ENCODE measurements around the gene TNFRSF8. TPM values are rescaled to one million over a fixed set of nuclear protein-coding genes. Genes with fewer than 3 reads are reported as not detected.

TNFRSF8 gene
- polyA plus RNA-seq, 1 of the 3 experiments (the other 2 are of a cell fraction), result 0.07 TPM

GRCh38 chr1:12076425-12077005 is 13.4 kb downstream of the TNFRSF8 start:
- no peaks in the 10 kb centered on the region for H3K9me2 ChIP-seq
- no peaks in the 10 kb centered on the region for H3F3A ChIP-seq (replicated peaks; ENCODE audit: insufficient read depth)
- no peak overlapping the region for H3K4me2 ChIP-seq
- no peaks in the 10 kb centered on the region for H3K4me1 ChIP-seq (ENCODE audit: control insufficient read depth in 1 of 2, insufficient read depth in 2 of 2, low read depth in 1 of 2, low read length in 1 of 2)
- 77% methylated on average over 9 of the region's 9 CpGs for WGBS (ENCODE audit: low lambda C conversion rate)
- CTCF ChIA-PET, result no interaction called here
- no peak for TF ChIP-seq MEF2A (IDR thresholded peaks at IDR 0.05; ENCODE audit: borderline replicate concordance, low read depth)
- TF ChIP-seq FOSL2 (IDR thresholded peaks at IDR 0.05; ENCODE audit: borderline replicate concordance, low read depth), result no peak
- no peak for TF ChIP-seq PBX3 (IDR thresholded peaks at IDR 0.05)
- TF ChIP-seq, protein P1, sequence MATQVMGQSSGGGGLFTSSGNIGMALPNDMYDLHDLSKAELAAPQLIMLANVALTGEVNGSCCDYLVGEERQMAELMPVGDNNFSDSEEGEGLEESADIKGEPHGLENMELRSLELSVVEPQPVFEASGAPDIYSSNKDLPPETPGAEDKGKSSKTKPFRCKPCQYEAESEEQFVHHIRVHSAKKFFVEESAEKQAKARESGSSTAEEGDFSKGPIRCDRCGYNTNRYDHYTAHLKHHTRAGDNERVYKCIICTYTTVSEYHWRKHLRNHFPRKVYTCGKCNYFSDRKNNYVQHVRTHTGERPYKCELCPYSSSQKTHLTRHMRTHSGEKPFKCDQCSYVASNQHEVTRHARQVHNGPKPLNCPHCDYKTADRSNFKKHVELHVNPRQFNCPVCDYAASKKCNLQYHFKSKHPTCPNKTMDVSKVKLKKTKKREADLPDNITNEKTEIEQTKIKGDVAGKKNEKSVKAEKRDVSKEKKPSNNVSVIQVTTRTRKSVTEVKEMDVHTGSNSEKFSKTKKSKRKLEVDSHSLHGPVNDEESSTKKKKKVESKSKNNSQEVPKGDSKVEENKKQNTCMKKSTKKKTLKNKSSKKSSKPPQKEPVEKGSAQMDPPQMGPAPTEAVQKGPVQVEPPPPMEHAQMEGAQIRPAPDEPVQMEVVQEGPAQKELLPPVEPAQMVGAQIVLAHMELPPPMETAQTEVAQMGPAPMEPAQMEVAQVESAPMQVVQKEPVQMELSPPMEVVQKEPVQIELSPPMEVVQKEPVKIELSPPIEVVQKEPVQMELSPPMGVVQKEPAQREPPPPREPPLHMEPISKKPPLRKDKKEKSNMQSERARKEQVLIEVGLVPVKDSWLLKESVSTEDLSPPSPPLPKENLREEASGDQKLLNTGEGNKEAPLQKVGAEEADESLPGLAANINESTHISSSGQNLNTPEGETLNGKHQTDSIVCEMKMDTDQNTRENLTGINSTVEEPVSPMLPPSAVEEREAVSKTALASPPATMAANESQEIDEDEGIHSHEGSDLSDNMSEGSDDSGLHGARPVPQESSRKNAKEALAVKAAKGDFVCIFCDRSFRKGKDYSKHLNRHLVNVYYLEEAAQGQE (IDR thresholded peaks at IDR 0.05; ENCODE audit: low read depth, low read length), result no peak
- no peak for TF ChIP-seq NRF1 (IDR thresholded peaks at IDR 0.05; ENCODE audit: low read depth, low read length)
- no peak for TF ChIP-seq GATA2 (CRISPR knock-in tag; IDR thresholded peaks at IDR 0.05)
- no peak for TF ChIP-seq RFX5 (IDR thresholded peaks at IDR 0.05; ENCODE audit: low read length)
- TF ChIP-seq, protein P2, sequence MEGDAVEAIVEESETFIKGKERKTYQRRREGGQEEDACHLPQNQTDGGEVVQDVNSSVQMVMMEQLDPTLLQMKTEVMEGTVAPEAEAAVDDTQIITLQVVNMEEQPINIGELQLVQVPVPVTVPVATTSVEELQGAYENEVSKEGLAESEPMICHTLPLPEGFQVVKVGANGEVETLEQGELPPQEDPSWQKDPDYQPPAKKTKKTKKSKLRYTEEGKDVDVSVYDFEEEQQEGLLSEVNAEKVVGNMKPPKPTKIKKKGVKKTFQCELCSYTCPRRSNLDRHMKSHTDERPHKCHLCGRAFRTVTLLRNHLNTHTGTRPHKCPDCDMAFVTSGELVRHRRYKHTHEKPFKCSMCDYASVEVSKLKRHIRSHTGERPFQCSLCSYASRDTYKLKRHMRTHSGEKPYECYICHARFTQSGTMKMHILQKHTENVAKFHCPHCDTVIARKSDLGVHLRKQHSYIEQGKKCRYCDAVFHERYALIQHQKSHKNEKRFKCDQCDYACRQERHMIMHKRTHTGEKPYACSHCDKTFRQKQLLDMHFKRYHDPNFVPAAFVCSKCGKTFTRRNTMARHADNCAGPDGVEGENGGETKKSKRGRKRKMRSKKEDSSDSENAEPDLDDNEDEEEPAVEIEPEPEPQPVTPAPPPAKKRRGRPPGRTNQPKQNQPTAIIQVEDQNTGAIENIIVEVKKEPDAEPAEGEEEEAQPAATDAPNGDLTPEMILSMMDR (IDR thresholded peaks at IDR 0.05), result no peak
- TF ChIP-seq POLR2AphosphoS5 (IDR thresholded peaks at IDR 0.05; ENCODE audit: low read depth, low read length), result no peak
- no peaks in the 10 kb centered on the region for H4K20me1 ChIP-seq (ENCODE audit: insufficient read depth)
- H3K9me3 ChIP-seq, result no peaks in the 10 kb centered on the region
- no peaks in the 10 kb centered on the region for H3K36me3 ChIP-seq (replicated peaks in 1 of 2; ENCODE audit: control insufficient read depth in 1 of 2, insufficient read depth in 2 of 2, low read length in 1 of 2)
- DNase-seq, result no peak
- no peaks in the 10 kb centered on the region for H3K79me2 ChIP-seq (ENCODE audit: insufficient read depth)
- no peak overlapping the region for H2AFZ ChIP-seq (ENCODE audit: low read depth)
- H3K27me3 ChIP-seq (ENCODE audit: insufficient read depth), result no peaks in the 10 kb centered on the region
- POLR2A ChIA-PET, result no interaction called here
- no peak overlapping the region for H3K27ac ChIP-seq (ENCODE audit: low read depth in 2 of 2, low read length in 1 of 2)
- H3K4me3 ChIP-seq (ENCODE audit: low read depth in 2 of 2, low read length in 1 of 2), result no peak overlapping the region
- H3K9ac ChIP-seq, result no peak overlapping the region

- WGBS (ENCODE audit: low lambda C conversion rate), result 63% methylated on average over 5 of the region's 7 CpGs
- CTCF ChIA-PET, result interaction anchor here (0.8 to 2.2 kb wide), 7 partner anchors 10 to 202 kb away, joined by 3 to 9 read pairs (median 3); partner anchors contain the start of genes MIIP and TNFRSF8
- TF ChIP-seq USF2 (IDR thresholded peaks at IDR 0.05; ENCODE audit: borderline replicate concordance, low read depth, low read length) (no peak), TEAD4 (IDR thresholded peaks at IDR 0.05; ENCODE audit: borderline replicate concordance, insufficient read depth) (no peak), FOSL2 (IDR thresholded peaks at IDR 0.05; ENCODE audit: borderline replicate concordance, low read depth) (no peak), SIN3A (IDR thresholded peaks at IDR 0.05; ENCODE audit: borderline replicate concordance, low read depth, low read length) (no peak), TCF12 (IDR thresholded peaks at IDR 0.05) (no peak), GABPA (IDR thresholded peaks at IDR 0.05; ENCODE audit: low read depth) (no peak), ELF1 (IDR thresholded peaks at IDR 0.05) (no peak), EP300 (IDR thresholded peaks at IDR 0.05; ENCODE audit: borderline replicate concordance in 1 of 2, low read depth in 1 of 2, low read length in 1 of 2) (no peak), RFX5 (IDR thresholded peaks at IDR 0.05; ENCODE audit: low read length) (no peak), IRF3 (IDR thresholded peaks at IDR 0.05; ENCODE audit: low read depth, low read length) (no peak), NRF1 (IDR thresholded peaks at IDR 0.05; ENCODE audit: low read depth, low read length) (no peak), FOXJ3 (CRISPR knock-in tag; IDR thresholded peaks at IDR 0.05) (no peak)
Observed at GRCh38 chr1:12078575-12078937, 15.5 kb downstream of the TNFRSF8 start.

More at GRCh38 chr1:12078575-12078937, 15.5 kb downstream of the TNFRSF8 start:
- Histone ChIP-seq H2AFZ (ENCODE audit: low read depth) (no peak overlapping the region), H3K36me3 (replicated peaks in 1 of 2; ENCODE audit: control insufficient read depth in 1 of 2, insufficient read depth in 2 of 2, low read length in 1 of 2) (no peaks in the 10 kb centered on the region), H3K9ac (no peak overlapping the region), H3K9me3 (no peaks in the 10 kb centered on the region), H3K4me1 (ENCODE audit: control insufficient read depth in 1 of 2, insufficient read depth in 2 of 2, low read depth in 1 of 2, low read length in 1 of 2) (no peaks in the 10 kb centered on the region), H3K27ac (ENCODE audit: low read depth in 2 of 2, low read length in 1 of 2) (no peak overlapping the region), H4K20me1 (ENCODE audit: insufficient read depth) (no peaks in the 10 kb centered on the region), H3K79me2 (ENCODE audit: insufficient read depth) (no peaks in the 10 kb centered on the region), H3K27me3 (ENCODE audit: insufficient read depth) (no peaks in the 10 kb centered on the region), H3K4me3 (ENCODE audit: low read depth in 2 of 2, low read length in 1 of 2) (no peak overlapping the region), H3K9me2 (no peaks in the 10 kb centered on the region), H3K4me2 (no peak overlapping the region), H3F3A (replicated peaks; ENCODE audit: insufficient read depth) (no peaks in the 10 kb centered on the region)
- no peak for DNase-seq
- POLR2A ChIA-PET, result no interaction called here
